IPS DF 19.7 (cell line): ENCODE data around the gene GMPS.
"Not testable (repeated sequence)": the region's sequence is repeated elsewhere in the genome, so short reads cannot be mapped to it uniquely, and the experiment has no call there.

Experiments
- DNase-seq: peaks from one replicate; pipeline ENCODE4 v3.0.0-alpha.2; 2013; ENCODE audit warnings: low read depth, low spot score

Gene GMPS

GRCh38 chr3:155941354-155941753, 70.9 kb downstream of the GMPS start:
- DNase-seq, result no peak

GRCh38 chr3:155944081-155944480, 73.6 kb downstream of the GMPS start:
- no peak for DNase-seq

GRCh38 chr3:155946178-155946577, 75.7 kb downstream of the GMPS start:
- DNase-seq, result no peak

- DNase-seq, result no peak
Measured at GRCh38 chr3:155948476-155948875, 78.0 kb downstream of the GMPS start.

GRCh38 chr3:155949453-155950217, 79.2 kb downstream of the GMPS start:
- no peak for DNase-seq

- DNase-seq, result no peak
Measured at GRCh38 chr3:155956508-155957411, 86.3 kb downstream of the GMPS start.

GRCh38 chr3:155957412-155957880, 87.0 kb downstream of the GMPS start:
- no peak for DNase-seq

GRCh38 chr3:155958676-155959075, 88.2 kb downstream of the GMPS start:
- DNase-seq, result no peak

- DNase-seq, result no peak
Measured at GRCh38 chr3:155960060-155960459, 89.6 kb downstream of the GMPS start.

- not testable (repeated sequence) for DNase-seq
Measured at GRCh38 chr3:155961044-155961443, 90.6 kb downstream of the GMPS start.

- DNase-seq, result no peak
Measured at GRCh38 chr3:155963570-155963969, 93.1 kb downstream of the GMPS start.

- no peak for DNase-seq
Measured at GRCh38 chr3:155970398-155970797, 99.9 kb downstream of the GMPS start.

GRCh38 chr3:155972885-155973584, 102.6 kb downstream of the GMPS start:
- DNase-seq, result no peak

GRCh38 chr3:155978324-155978723, 107.9 kb downstream of the GMPS start:
- no peak for DNase-seq

- no peak for DNase-seq
Measured at GRCh38 chr3:155979746-155980145, 109.3 kb downstream of the GMPS start.

- no peak for DNase-seq
Measured at GRCh38 chr3:155981669-155982068, 111.2 kb downstream of the GMPS start.

- DNase-seq, result no peak
Measured at GRCh38 chr3:155983834-155984474, 113.5 kb downstream of the GMPS start.

GRCh38 chr3:155984791-155985417, 114.5 kb downstream of the GMPS start:
- DNase-seq, result no peak

GRCh38 chr3:155989536-155989935, 119.1 kb downstream of the GMPS start:
- no peak for DNase-seq

- no peak for DNase-seq
Measured at GRCh38 chr3:155991212-155991611, 120.8 kb downstream of the GMPS start.

GRCh38 chr3:155991847-155992246, 121.4 kb downstream of the GMPS start:
- DNase-seq, result no peak
